GM12878 (cell line): Measurements from ENCODE around the gene MMP13. TPM values are rescaled to one million over a fixed set of nuclear protein-coding genes. Genes with fewer than 3 reads are reported as not detected.

Experiments used
- ATAC-seq: fragments of 200-7000 bp; cut with Tn5 transposase; 3 replicates; pipeline ENCODE4 v1.9.1; 2020; ENCODE audit warnings: mild to moderate bottlenecking, moderate library complexity
- BruUV-seq: library from RNA; stranded (reverse); fragments of 400-500 nt; replicated peaks from 2 replicates; lab custom pipeline; 2021; lab: Mats Ljungman, UMichigan
- CTCF ChIA-PET: fragments of 300-600 bp; sonication (Branson Sonifier 250); formaldehyde crosslinking; extraction: SDS; loops from one replicate; lab custom pipeline; 2021; ENCODE audit warnings: inconsistent platforms; lab: Yijun Ruan, JAX
- POLR2A ChIA-PET: fragments of 350-600 bp; formaldehyde crosslinking; extraction: SDS; loops from one replicate; lab custom pipeline; 2021; ENCODE audit warnings: inconsistent platforms; lab: Charles Lee
- RAD21 ChIA-PET: fragments of 300-600 bp; sonication (Branson Sonifier 250); formaldehyde crosslinking; loops from one replicate; lab custom pipeline; 2023; ENCODE audit warnings: antibody characterized with exemption; ENCODE audit not compliant: unreplicated experiment; lab: Charles Lee
- SMC1A ChIA-PET: fragments of 300-600 bp; sonication (Branson Sonifier 250); formaldehyde crosslinking; loops from one replicate; lab custom pipeline; 2023; ENCODE audit not compliant: unreplicated experiment, uncharacterized antibody; lab: Charles Lee
- DNase-seq: peaks from one replicate; pipeline ENCODE4 v3.0.0-alpha.2; 2011; ENCODE audit warnings: low read depth, low spot score
- FAIRE-seq: peaks from 3 replicates; lab custom pipeline; 2011; peaks lifted over from hg19 to GRCh38; lab: Jason Lieb, UNC
- H2AFZ ChIP-seq: 2 replicates; pipeline ENCODE4 v1.6.0; 2011; ENCODE audit warnings: low read depth, low read length, control low read depth; ENCODE audit not compliant: control insufficient read depth
- H3K27ac ChIP-seq: 2 replicates; pipeline ENCODE4 v1.5.1; 2011; ENCODE audit warnings: control low read depth; ENCODE audit not compliant: control insufficient read depth, insufficient read depth
- H3K27me3 ChIP-seq, 2 experiments: replicated peaks in 1 of 2; 2 replicates each; pipeline versions ENCODE4 v1.6.0 to v1.6.1; 2011; ENCODE audit warnings: low read length in 1 of 2; ENCODE audit not compliant: control insufficient read depth in 2 of 2, insufficient read depth in 2 of 2
- H3K36me3 ChIP-seq, 2 experiments: 2 replicates each; pipeline ENCODE4 v1.5.1; 2011; ENCODE audit warnings: low read length in 1 of 2; ENCODE audit not compliant: control insufficient read depth in 2 of 2, insufficient read depth in 2 of 2
- H3K4me1 ChIP-seq: 2 replicates; pipeline ENCODE4 v1.6.1; 2011; ENCODE audit warnings: mild to moderate bottlenecking, low read length, moderate library complexity, mixed read lengths; ENCODE audit not compliant: control insufficient read depth, insufficient read depth
- H3K4me2 ChIP-seq: 2 replicates; pipeline ENCODE4 v1.6.0; 2011; ENCODE audit warnings: control low read depth; ENCODE audit not compliant: control insufficient read depth, insufficient read depth
- H3K4me3 ChIP-seq: fragments of 200-600 bp; sonication (generic); 2 replicates; pipeline ENCODE4 v1.5.1; 2016
- H3K79me2 ChIP-seq: 2 replicates; pipeline ENCODE4 v1.6.0; 2011; ENCODE audit warnings: low read length; ENCODE audit not compliant: control insufficient read depth, insufficient read depth
- H3K9ac ChIP-seq: 2 replicates; pipeline ENCODE4 v1.8.0; 2011; ENCODE audit warnings: low read length, control low read depth, mixed read lengths; ENCODE audit not compliant: control insufficient read depth, insufficient read depth
- H3K9me3 ChIP-seq: replicated peaks from 3 replicates; pipeline ENCODE4 v1.5.1; 2011; ENCODE audit warnings: mild to moderate bottlenecking, low read length; ENCODE audit not compliant: control insufficient read depth, insufficient read depth
- H4K20me1 ChIP-seq: 2 replicates; pipeline ENCODE4 v1.6.0; 2011; ENCODE audit not compliant: control insufficient read depth, insufficient read depth
- BHLHE40 ChIP-seq, 2 experiments: fragments of 450-650 bp in 1 of 2; IDR thresholded peaks; 2 replicates each; pipeline ENCODE4 v1.6.1; 2011 to 2017; ENCODE audit warnings: low read depth in 2 of 2, borderline replicate concordance in 1 of 2, improper control_type of control experiment in 1 of 2, low read length in 1 of 2, mild to moderate bottlenecking in 1 of 2
- BRCA1 ChIP-seq: IDR thresholded peaks from 2 replicates; pipeline ENCODE4 v1.6.1; 2011; ENCODE audit warnings: low read depth, low read length, improper control_type of control experiment
- EGR1 ChIP-seq, 2 experiments: IDR thresholded peaks; 1 replicate in 1 of 2; 2 replicates in 1 of 2; pipeline ENCODE4 v1.6.1; 2011 to 2012; ENCODE audit warnings: low read depth in 2 of 2, low read length in 2 of 2, borderline replicate concordance in 1 of 2, mild to moderate bottlenecking in 1 of 2, moderate library complexity in 1 of 2
- EP300 ChIP-seq, 2 experiments: fragments of 150-350 bp in 1 of 2; IDR thresholded peaks; 2 replicates each; pipeline ENCODE4 v1.6.1; 2011 to 2012; ENCODE audit warnings: low read depth in 2 of 2, low read length in 2 of 2, borderline replicate concordance in 1 of 2, improper control_type of control experiment in 1 of 2, inconsistent platforms in 1 of 2; ENCODE audit not compliant: control insufficient read depth in 1 of 2
- HDAC6 ChIP-seq: fragments of 200-600 bp; sonication (generic); IDR thresholded peaks from one replicate; pipeline ENCODE4 v1.8.0; 2017; ENCODE audit warnings: antibody characterized with exemption; ENCODE audit not compliant: unreplicated experiment
- IRF4 ChIP-seq: IDR thresholded peaks from 2 replicates; pipeline ENCODE4 v1.6.1; 2011; ENCODE audit warnings: low read depth, low read length
- JUNB ChIP-seq: IDR thresholded peaks from 2 replicates; pipeline ENCODE4 v1.6.1; 2016; ENCODE audit warnings: antibody characterized with exemption, mild to moderate bottlenecking
- MEF2A ChIP-seq: IDR thresholded peaks from 2 replicates; pipeline ENCODE4 v1.6.1; 2011; ENCODE audit warnings: low read depth, mild to moderate bottlenecking, low read length, moderate library complexity; ENCODE audit not compliant: insufficient read depth
- MTA3 ChIP-seq: IDR thresholded peaks from 2 replicates; pipeline ENCODE4 v1.6.1; 2012; ENCODE audit warnings: low read length, inconsistent platforms, borderline replicate concordance
- in situ Hi-C: fragments of 300-500 bp; cut with MboI; formaldehyde crosslinking; loops from 9 replicates; pipeline ENCODE4 v1.14.3; 2018; ENCODE audit warnings: mixed read lengths
- intact Hi-C: fragments of 100-400 bp; cut with micrococcal nuclease; formaldehyde crosslinking; loops from one replicate; pipeline ENCODE4 v1.14.2; 2022; ENCODE audit not compliant: unreplicated experiment
- polyA plus RNA-seq, 11 experiments: library from polyadenylated mRNA; depleted of rRNA in 4 of 11; unstranded in 6 of 11; stranded (reverse) in 5 of 11; fragments of >200 nt; fragmentation: Nextera tagmentation in 4 of 11; fragmentation: Illumina TruSeq in 1 of 11; extraction: Ambion mirVana in 4 of 11; extraction: Trizol in 1 of 11; gene quantifications; 1 replicate in 1 of 11; 2 replicates in 10 of 11; pipeline versions ENCODE4 v1.2.1 to v1.2.3, GENCODE V29; 2011 to 2016; ENCODE audit warnings: inconsistent platforms in 2 of 11, missing spikeins in 2 of 11, low read depth in 1 of 11
- total RNA-seq, 4 experiments: library from RNA; depleted of rRNA in 3 of 4; stranded (reverse); fragments of >200 nt in 3 of 4; fragmentation: Illumina TruSeq in 1 of 4; extraction: Trizol in 1 of 4; gene quantifications; 2 replicates each; pipeline versions ENCODE4 v1.2.1 to v1.2.3, GENCODE V29; 2013 to 2021
- TF ChIP-seq, protein P1 (sequence below): IDR thresholded peaks from 2 replicates; pipeline ENCODE4 v1.6.1; 2011; ENCODE audit warnings: low read depth, low read length, improper control_type of control experiment, borderline replicate concordance
- TF ChIP-seq, protein P2 (sequence below): fragments of 450-650 bp; IDR thresholded peaks from 2 replicates; pipeline ENCODE4 v1.6.1; 2017; ENCODE audit warnings: mild to moderate bottlenecking, low read depth, inconsistent platforms; ENCODE audit not compliant: poor library complexity, severe bottlenecking
- TF ChIP-seq, protein P3 (sequence below): fragments of 150-350 bp; IDR thresholded peaks from 2 replicates; pipeline ENCODE4 v1.6.1; 2016; ENCODE audit warnings: low read depth, low read length

Gene MMP13
- total and polyA plus RNA-seq, 10 of the 15 experiments (the other 5 are each of a cell fraction or from before 2014, with no cell fraction given) = 0.05 TPM; not detected in 9

DNA sequence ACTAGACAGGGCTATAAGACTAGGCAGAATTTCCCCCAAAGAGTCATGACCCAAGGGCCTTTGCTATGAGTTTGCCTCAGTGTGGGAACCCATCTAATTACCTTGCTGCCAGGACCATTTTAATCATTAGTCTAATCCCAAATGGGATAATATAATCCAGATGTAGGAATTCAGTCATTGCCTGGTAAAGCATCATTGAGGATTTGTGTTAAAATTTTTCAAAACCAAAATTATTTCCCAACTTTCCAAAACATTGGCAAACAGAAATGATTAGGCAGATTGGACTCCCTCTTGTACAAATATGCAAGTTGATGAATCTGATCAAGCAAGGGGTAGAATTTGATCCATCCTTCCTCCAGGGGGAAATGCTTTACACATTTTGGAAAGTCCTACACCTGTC, 16.2 kb upstream of the MMP13 start:
- ChIA-PET POLR2A (no interaction called here), RAD21 (no interaction called here), CTCF (interaction anchor here (0.6 kb wide), 1 partner anchor 908 kb away, joined by 3 read pairs; no protein-coding TSS in a partner anchor), SMC1A (no interaction called here)
- Histone ChIP-seq H3K27ac (no peak overlapping the region), H3K36me3 (no peaks in the 10 kb centered on the region), H3K9me3 (no peaks in the 10 kb centered on the region), H3K27me3 (no peaks in the 10 kb centered on the region), H3K9ac (no peak overlapping the region), H4K20me1 (no peaks in the 10 kb centered on the region), H3K79me2 (no peaks in the 10 kb centered on the region), H3K4me1 (no peaks in the 10 kb centered on the region), H3K4me3 (no peak overlapping the region), H2AFZ (no peak overlapping the region), H3K4me2 (no peak overlapping the region)
- DNase-seq = no peak
- intact Hi-C loops = no loop called here
- ATAC-seq = no peak
- in situ Hi-C loops = no loop called here
- no peak for FAIRE-seq
- TF ChIP-seq BHLHE40 (IDR thresholded peaks at IDR 0.05; ENCODE audit: borderline replicate concordance in 1 of 2, low read depth in 2 of 2, low read length in 1 of 2) = no peak
- TF ChIP-seq BRCA1 = no peak
- no peak for TF ChIP-seq EP300 (IDR thresholded peaks at IDR 0.05; ENCODE audit: borderline replicate concordance in 1 of 2, control insufficient read depth in 1 of 2, low read depth in 2 of 2, low read length in 2 of 2)
- TF ChIP-seq, protein P1, sequence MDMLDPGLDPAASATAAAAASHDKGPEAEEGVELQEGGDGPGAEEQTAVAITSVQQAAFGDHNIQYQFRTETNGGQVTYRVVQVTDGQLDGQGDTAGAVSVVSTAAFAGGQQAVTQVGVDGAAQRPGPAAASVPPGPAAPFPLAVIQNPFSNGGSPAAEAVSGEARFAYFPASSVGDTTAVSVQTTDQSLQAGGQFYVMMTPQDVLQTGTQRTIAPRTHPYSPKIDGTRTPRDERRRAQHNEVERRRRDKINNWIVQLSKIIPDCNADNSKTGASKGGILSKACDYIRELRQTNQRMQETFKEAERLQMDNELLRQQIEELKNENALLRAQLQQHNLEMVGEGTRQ = no peak
- TF ChIP-seq, protein P2, sequence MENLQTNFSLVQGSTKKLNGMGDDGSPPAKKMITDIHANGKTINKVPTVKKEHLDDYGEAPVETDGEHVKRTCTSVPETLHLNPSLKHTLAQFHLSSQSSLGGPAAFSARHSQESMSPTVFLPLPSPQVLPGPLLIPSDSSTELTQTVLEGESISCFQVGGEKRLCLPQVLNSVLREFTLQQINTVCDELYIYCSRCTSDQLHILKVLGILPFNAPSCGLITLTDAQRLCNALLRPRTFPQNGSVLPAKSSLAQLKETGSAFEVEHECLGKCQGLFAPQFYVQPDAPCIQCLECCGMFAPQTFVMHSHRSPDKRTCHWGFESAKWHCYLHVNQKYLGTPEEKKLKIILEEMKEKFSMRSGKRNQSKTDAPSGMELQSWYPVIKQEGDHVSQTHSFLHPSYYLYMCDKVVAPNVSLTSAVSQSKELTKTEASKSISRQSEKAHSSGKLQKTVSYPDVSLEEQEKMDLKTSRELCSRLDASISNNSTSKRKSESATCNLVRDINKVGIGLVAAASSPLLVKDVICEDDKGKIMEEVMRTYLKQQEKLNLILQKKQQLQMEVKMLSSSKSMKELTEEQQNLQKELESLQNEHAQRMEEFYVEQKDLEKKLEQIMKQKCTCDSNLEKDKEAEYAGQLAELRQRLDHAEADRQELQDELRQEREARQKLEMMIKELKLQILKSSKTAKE = no peak
- TF ChIP-seq IRF4 = no peak
- no peak for TF ChIP-seq MEF2A
- TF ChIP-seq JUNB = no peak
- TF ChIP-seq HDAC6 = no peak
- TF ChIP-seq, protein P3, sequence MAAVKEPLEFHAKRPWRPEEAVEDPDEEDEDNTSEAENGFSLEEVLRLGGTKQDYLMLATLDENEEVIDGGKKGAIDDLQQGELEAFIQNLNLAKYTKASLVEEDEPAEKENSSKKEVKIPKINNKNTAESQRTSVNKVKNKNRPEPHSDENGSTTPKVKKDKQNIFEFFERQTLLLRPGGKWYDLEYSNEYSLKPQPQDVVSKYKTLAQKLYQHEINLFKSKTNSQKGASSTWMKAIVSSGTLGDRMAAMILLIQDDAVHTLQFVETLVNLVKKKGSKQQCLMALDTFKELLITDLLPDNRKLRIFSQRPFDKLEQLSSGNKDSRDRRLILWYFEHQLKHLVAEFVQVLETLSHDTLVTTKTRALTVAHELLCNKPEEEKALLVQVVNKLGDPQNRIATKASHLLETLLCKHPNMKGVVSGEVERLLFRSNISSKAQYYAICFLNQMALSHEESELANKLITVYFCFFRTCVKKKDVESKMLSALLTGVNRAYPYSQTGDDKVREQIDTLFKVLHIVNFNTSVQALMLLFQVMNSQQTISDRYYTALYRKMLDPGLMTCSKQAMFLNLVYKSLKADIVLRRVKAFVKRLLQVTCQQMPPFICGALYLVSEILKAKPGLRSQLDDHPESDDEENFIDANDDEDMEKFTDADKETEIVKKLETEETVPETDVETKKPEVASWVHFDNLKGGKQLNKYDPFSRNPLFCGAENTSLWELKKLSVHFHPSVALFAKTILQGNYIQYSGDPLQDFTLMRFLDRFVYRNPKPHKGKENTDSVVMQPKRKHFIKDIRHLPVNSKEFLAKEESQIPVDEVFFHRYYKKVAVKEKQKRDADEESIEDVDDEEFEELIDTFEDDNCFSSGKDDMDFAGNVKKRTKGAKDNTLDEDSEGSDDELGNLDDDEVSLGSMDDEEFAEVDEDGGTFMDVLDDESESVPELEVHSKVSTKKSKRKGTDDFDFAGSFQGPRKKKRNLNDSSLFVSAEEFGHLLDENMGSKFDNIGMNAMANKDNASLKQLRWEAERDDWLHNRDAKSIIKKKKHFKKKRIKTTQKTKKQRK = no peak
- TF ChIP-seq MTA3 = no peak
- TF ChIP-seq EGR1 (IDR thresholded peaks at IDR 0.05; ENCODE audit: borderline replicate concordance in 1 of 2, low read depth in 2 of 2, low read length in 2 of 2) = no peak
- no TSS peak for BruUV-seq
